GM12801 (cell line): Measurements from ENCODE around the gene ZNF778.

Experiments used
- CTCF ChIP-seq: IDR thresholded peaks from one replicate; pipeline ENCODE4 v1.5.1; 2011; ENCODE audit warnings: control low read depth; ENCODE audit not compliant: insufficient read length; ENCODE audit errors: extremely low read depth

The ZNF778 gene

GRCh38 chr16:89197033-89197632 lies 20.4 kb upstream of the ZNF778 start:
- TF ChIP-seq CTCF = no peak

GRCh38 chr16:89197633-89198416 lies 19.7 kb upstream of the ZNF778 start:
- TF ChIP-seq CTCF = no peak

GRCh38 chr16:89198417-89199240 lies 18.9 kb upstream of the ZNF778 start:
- TF ChIP-seq CTCF = no peak

GRCh38 chr16:89199241-89200123 lies 18.0 kb upstream of the ZNF778 start:
- no peak for TF ChIP-seq CTCF

- no peak for TF ChIP-seq CTCF
Observed at GRCh38 chr16:89200124-89200849, 17.2 kb upstream of the ZNF778 start, which contains the start of gene SLC22A31. TSS of gene SLC22A31 (minus strand) at chr16:89200537. CDS start at chr16:89200501, 36 bp downstream.

GRCh38 chr16:89200850-89201411 lies 16.6 kb upstream of the ZNF778 start:
- no peak for TF ChIP-seq CTCF
